DOHH2 (cell line): ENCODE data around the gene MAG.

Experiments
- H3F3A ChIP-seq: fragments of 200-600 bp; sonication (generic), shearing (Covaris generic); 2 replicates; pipeline ENCODE4 v1.6.0; 2016; ENCODE audit warnings: antibody characterized with exemption, mild to moderate bottlenecking; ENCODE audit not compliant: control insufficient read depth, insufficient read depth
- H3K27ac ChIP-seq: fragments of 200-600 bp; sonication (generic); 2 replicates; pipeline ENCODE4 v1.5.1; 2014; ENCODE audit warnings: low read depth, mild to moderate bottlenecking, low read length, moderate library complexity
- H3K27me3 ChIP-seq: fragments of 200-600 bp; sonication (generic); 2 replicates; pipeline ENCODE4 v1.6.1; 2014; ENCODE audit warnings: mild to moderate bottlenecking, low read length, mixed read lengths; ENCODE audit not compliant: control insufficient read depth
- H3K36me3 ChIP-seq: fragments of 200-600 bp; sonication (generic); 2 replicates; pipeline ENCODE4 v1.6.1; 2014; ENCODE audit warnings: mild to moderate bottlenecking, low read length, moderate library complexity, mixed read lengths; ENCODE audit not compliant: control insufficient read depth
- H3K4me1 ChIP-seq: fragments of 200-600 bp; sonication (generic); 2 replicates; pipeline ENCODE4 v1.6.1; 2014; ENCODE audit warnings: mild to moderate bottlenecking, low read length, mixed read lengths; ENCODE audit not compliant: control insufficient read depth
- H3K4me2 ChIP-seq: fragments of 200-600 bp; sonication (generic); 2 replicates; pipeline ENCODE4 v1.6.0; 2014; ENCODE audit warnings: mild to moderate bottlenecking, low read length, moderate library complexity
- H3K4me3 ChIP-seq: fragments of 200-600 bp; sonication (generic); 2 replicates; pipeline ENCODE4 v1.5.1; 2014; ENCODE audit warnings: mild to moderate bottlenecking, low read length, mixed read lengths
- H3K79me2 ChIP-seq: fragments of 200-600 bp; sonication (generic); 2 replicates; pipeline ENCODE4 v1.6.1; 2014; ENCODE audit warnings: mild to moderate bottlenecking, low read length, mixed read lengths; ENCODE audit not compliant: control insufficient read depth
- H3K9me2 ChIP-seq: fragments of 200-600 bp; sonication (generic); replicated peaks from 2 replicates; pipeline ENCODE4 v1.6.1; 2014; ENCODE audit warnings: mild to moderate bottlenecking, low read length, mixed read lengths; ENCODE audit not compliant: control insufficient read depth
- H3K9me3 ChIP-seq: fragments of 200-600 bp; sonication (generic); 2 replicates; pipeline ENCODE4 v1.6.1; 2014; ENCODE audit warnings: antibody characterized with exemption, low read length, mixed read lengths; ENCODE audit not compliant: control insufficient read depth, insufficient read depth
- H4K20me1 ChIP-seq: fragments of 200-600 bp; sonication (generic); 2 replicates; pipeline ENCODE4 v1.6.0; 2014; ENCODE audit warnings: low read depth, mild to moderate bottlenecking, antibody characterized with exemption, low read length, moderate library complexity; ENCODE audit not compliant: control insufficient read depth, insufficient read depth
- EZH2phosphoT487 ChIP-seq: fragments of 200-600 bp; sonication (generic); IDR thresholded peaks from 2 replicates; pipeline ENCODE4 v1.6.1; 2017; ENCODE audit warnings: borderline replicate concordance, mild to moderate bottlenecking, antibody characterized with exemption, low read length, moderate library complexity, mixed read lengths
- TF ChIP-seq, protein P1 (sequence below): fragments of 200-600 bp; sonication (generic); IDR thresholded peaks from one replicate; pipeline ENCODE4 v1.5.1; 2014; ENCODE audit warnings: antibody characterized with exemption, mild to moderate bottlenecking, low read depth, low read length; ENCODE audit not compliant: poor library complexity, severe bottlenecking

MAG gene

DNA sequence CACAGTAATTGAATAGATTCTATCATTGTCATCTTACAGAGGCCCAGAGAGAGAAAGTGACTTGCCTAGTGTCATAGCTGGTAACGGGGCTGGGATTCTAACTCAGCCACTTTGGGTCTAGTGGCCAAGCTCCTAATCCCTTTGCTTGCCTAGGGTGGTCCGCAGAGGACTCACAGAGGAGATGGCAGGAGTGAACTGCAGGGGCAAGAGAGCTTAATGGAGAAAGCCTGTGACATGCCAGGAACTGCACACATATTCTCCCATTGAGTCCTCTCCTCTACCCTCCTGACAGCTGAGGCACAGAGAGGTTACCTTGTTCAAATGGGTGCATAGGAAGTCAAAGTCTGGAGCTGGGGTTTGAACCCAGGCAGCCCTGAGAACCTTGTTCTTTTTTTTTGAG is 40.5 kb upstream of the MAG start:
- Histone ChIP-seq H3K9me3 (no peaks in the 10 kb centered on the region), H3K4me1 (peaks cover 19% of the 10 kb centered on the region), H4K20me1 (peaks cover 4% of the 10 kb centered on the region; the same call in 1 of the 2 replicates), H3K4me2 (no peak overlapping the region), H3K4me3 (no peak overlapping the region), H3K27ac (no peak overlapping the region), H3K36me3 (peaks cover 41% of the 10 kb centered on the region), H3K9me2 (no peaks in the 10 kb centered on the region), H3K27me3 (peaks cover 7% of the 10 kb centered on the region), H3F3A (peaks cover 18% of the 10 kb centered on the region), H3K79me2 (peaks cover 24% of the 10 kb centered on the region)
- TF ChIP-seq EZH2phosphoT487: no peak
- TF ChIP-seq, protein P1, sequence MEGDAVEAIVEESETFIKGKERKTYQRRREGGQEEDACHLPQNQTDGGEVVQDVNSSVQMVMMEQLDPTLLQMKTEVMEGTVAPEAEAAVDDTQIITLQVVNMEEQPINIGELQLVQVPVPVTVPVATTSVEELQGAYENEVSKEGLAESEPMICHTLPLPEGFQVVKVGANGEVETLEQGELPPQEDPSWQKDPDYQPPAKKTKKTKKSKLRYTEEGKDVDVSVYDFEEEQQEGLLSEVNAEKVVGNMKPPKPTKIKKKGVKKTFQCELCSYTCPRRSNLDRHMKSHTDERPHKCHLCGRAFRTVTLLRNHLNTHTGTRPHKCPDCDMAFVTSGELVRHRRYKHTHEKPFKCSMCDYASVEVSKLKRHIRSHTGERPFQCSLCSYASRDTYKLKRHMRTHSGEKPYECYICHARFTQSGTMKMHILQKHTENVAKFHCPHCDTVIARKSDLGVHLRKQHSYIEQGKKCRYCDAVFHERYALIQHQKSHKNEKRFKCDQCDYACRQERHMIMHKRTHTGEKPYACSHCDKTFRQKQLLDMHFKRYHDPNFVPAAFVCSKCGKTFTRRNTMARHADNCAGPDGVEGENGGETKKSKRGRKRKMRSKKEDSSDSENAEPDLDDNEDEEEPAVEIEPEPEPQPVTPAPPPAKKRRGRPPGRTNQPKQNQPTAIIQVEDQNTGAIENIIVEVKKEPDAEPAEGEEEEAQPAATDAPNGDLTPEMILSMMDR: no peak

DNA sequence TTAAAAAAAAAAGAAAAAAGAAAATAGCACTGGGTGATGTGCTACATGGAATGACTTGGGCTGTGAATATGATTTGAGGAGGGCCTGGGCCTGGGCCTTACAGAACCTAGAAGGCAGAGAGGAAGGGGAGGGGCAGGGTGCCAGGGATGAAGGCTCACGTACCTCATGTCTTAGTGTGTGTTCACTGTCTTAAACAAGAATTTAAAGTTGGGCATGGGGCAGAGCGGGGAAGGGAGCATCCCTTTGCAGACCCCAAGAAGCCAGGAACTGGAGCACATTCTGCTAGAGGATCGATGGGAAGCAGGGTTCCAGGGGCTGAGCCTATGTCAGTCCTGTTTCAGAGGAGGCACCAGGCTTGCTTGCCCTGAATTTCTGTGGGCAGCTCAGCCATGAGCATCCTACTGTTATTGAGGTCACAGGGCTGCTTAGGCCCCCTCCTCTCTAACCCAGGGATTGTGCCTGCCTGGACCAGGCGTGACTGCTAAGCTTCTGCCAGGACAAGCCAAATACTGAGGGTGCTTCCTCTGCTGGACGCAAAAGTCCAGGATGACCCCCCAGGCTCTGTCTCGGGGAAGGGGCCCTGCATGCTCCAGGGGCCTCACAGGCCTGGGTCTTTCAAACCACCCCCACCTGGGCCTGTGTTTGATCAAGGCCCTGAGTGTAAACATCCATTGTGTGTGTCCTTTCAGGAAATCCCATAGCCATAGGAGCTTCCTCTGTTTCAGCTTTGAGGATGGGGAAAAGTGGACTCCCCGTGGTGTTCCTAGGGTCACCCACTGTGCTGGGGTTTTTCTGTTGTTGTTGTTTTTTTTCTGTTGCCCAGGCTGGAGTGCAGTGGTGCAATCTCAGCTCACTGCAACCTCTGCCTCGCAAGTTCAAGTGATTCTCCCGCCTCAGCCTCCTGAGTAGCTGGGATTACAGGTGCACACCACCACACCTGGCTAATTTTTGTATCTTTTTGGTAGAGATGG is 38.4 kb upstream of the MAG start:
- peaks cover 6% of the 10 kb centered on the region; the same call in 1 of the 2 replicates for H3F3A ChIP-seq
- H3K4me3 ChIP-seq: no peak overlapping the region
- peaks cover 4% of the 10 kb centered on the region for H4K20me1 ChIP-seq
- no peaks in the 10 kb centered on the region for H3K27me3 ChIP-seq
- no peak overlapping the region for H3K4me2 ChIP-seq
- peaks cover 41% of the 10 kb centered on the region for H3K36me3 ChIP-seq
- peaks cover 13% of the 10 kb centered on the region for H3K4me1 ChIP-seq
- TF ChIP-seq, protein P1: no peak
- TF ChIP-seq EZH2phosphoT487: no peak
- no peak overlapping the region for H3K27ac ChIP-seq
- H3K9me3 ChIP-seq: no peaks in the 10 kb centered on the region
- H3K79me2 ChIP-seq: peaks cover 24% of the 10 kb centered on the region
- no peaks in the 10 kb centered on the region for H3K9me2 ChIP-seq

DNA sequence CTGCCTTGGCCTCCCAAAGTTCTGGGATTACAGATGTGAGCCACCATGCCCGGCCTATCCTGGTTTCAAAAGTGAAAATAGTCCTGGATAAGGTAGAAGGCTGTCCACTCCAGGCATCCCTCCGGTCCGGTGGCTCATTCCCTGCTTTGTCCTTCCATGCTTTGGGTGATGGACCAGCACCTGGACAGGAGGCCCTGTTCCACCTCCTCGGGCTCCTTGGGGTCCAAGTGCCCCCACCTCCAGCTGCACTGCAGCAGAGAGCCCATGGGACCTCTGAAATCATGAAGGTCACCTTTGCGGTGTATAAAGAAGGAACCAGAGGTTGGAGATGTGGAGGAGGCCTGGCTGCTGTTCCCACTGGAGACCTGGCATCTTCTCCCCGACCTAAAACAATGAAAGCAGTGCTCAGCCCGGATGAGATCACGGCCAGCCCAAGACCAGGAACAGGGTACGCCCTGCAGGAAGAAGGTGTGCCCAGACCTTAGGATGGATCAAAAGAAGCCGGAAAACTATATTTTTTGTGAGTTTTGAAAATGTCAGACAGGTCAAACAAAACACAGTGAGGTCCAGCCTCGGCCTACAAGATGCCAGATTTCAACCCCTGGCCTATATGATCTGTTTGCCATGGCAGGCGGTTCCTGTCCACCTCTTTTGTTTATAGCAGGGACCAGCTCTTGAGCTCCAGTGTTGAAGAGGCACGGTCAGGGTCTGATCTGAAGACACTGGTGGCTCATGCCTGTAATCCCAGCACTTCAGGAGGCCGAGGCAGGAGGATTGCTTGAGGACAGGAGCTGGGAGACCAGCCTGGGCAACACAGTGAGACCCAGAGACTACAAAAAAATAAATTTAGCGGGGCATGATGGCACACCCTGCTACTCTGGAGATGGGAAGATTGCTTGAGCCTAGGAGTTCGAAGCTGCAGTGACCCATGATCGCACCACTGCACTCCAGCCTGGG is 37.3 kb upstream of the MAG start:
- Histone ChIP-seq H3K4me2 (no peak overlapping the region), H3K9me2 (no peaks in the 10 kb centered on the region), H3K79me2 (peaks cover 13% of the 10 kb centered on the region), H3K4me1 (peaks cover 12% of the 10 kb centered on the region), H3K27ac (no peak overlapping the region), H4K20me1 (peaks cover 4% of the 10 kb centered on the region), H3K4me3 (no peak overlapping the region), H3K27me3 (no peaks in the 10 kb centered on the region), H3K9me3 (no peaks in the 10 kb centered on the region), H3F3A (peaks cover 6% of the 10 kb centered on the region; the same call in 1 of the 2 replicates), H3K36me3 (peaks cover 41% of the 10 kb centered on the region)
- TF ChIP-seq EZH2phosphoT487: no peak
- TF ChIP-seq, protein P1: no peak
